Erythroblast (primary cell): ENCODE data around the gene GUCY2D.

Source experiments
- DNase-seq, 2 experiments: peaks; one replicate each; lab custom pipeline; 2025; lab: John Stamatoyannopoulos, UW
- GATA1 ChIP-seq: IDR thresholded peaks from 2 replicates; pipeline ENCODE4 v1.6.1; 2011; ENCODE audit warnings: low read depth, mild to moderate bottlenecking, control low read depth, low read length, moderate library complexity
- POLR2A ChIP-seq: IDR thresholded peaks from 2 replicates; pipeline ENCODE4 v1.6.1; 2011; ENCODE audit warnings: mild to moderate bottlenecking, low read length

Gene GUCY2D

GRCh38 chr17:7977805-7978204 lies 24.6 kb upstream of the GUCY2D start:
- no peak for TF ChIP-seq GATA1
- TF ChIP-seq POLR2A = no peak
- no peak for DNase-seq

- peak in 1 of 2 experiments; percentile 8 for DNase-seq
- no peak for TF ChIP-seq GATA1
These were observed 20.2 kb upstream of the GUCY2D start for GRCh38 chr17:7982173-7982572.

- DNase-seq = peak in 1 of 2 experiments; percentile 11
- TF ChIP-seq GATA1 = no peak
- TF ChIP-seq POLR2A = no peak
These were observed 19.7 kb upstream of the GUCY2D start for GRCh38 chr17:7982666-7983065.

GRCh38 chr17:7984904-7985303 lies 17.5 kb upstream of the GUCY2D start:
- no peak for TF ChIP-seq GATA1
- TF ChIP-seq POLR2A = no peak
- no peak for DNase-seq

GRCh38 chr17:7987112-7987893 lies 15.1 kb upstream of the GUCY2D start:
- TF ChIP-seq GATA1 (no peak), POLR2A (no peak)
- DNase-seq = no peak

- DNase-seq = peak; percentile 80 to 91
- TF ChIP-seq GATA1 (no peak), POLR2A (no peak)
These were observed 13.7 kb upstream of the GUCY2D start for GRCh38 chr17:7988750-7989178.

GRCh38 chr17:7989781-7990655 lies 12.4 kb upstream of the GUCY2D start:
- TF ChIP-seq POLR2A (no peak), GATA1 (no peak)
- peak; percentile 69 to 86 for DNase-seq

- no peak for DNase-seq
- no peak for TF ChIP-seq POLR2A
- no peak for TF ChIP-seq GATA1
These were observed 9.9 kb upstream of the GUCY2D start for GRCh38 chr17:7992516-7992915.

- TF ChIP-seq POLR2A (no peak), GATA1 (no peak)
- no peak for DNase-seq
These were observed 9.5 kb upstream of the GUCY2D start for GRCh38 chr17:7992924-7993323.

- DNase-seq = no peak
- no peak for TF ChIP-seq POLR2A
- no peak for TF ChIP-seq GATA1
These were observed 8.3 kb upstream of the GUCY2D start for GRCh38 chr17:7993972-7994589.

- DNase-seq = no peak
- TF ChIP-seq GATA1 = no peak
- TF ChIP-seq POLR2A = no peak
These were observed 6.7 kb upstream of the GUCY2D start for GRCh38 chr17:7995724-7996123.

GRCh38 chr17:7997186-7997585 lies 5.2 kb upstream of the GUCY2D start:
- TF ChIP-seq GATA1 (no peak), POLR2A (no peak)
- DNase-seq = peak; percentile 33 to 44

GRCh38 chr17:8002721-8003593 lies 542 bp downstream of the GUCY2D start:
- TF ChIP-seq GATA1 (no peak), POLR2A (no peak)
- no peak for DNase-seq
